ENCODE results near the gene PTPRM. TPM values are rescaled to one million over a fixed set of nuclear protein-coding genes. Genes with fewer than 3 reads are reported as not detected.

The PTPRM gene
- total RNA-seq, 4 donors from 2014 or later: 81.5 to 98.9 (median 86.8) TPM

- H3K4me3 ChIP-seq: no peak overlapping the region
- H3K27ac ChIP-seq: no peak overlapping the region
- ATAC-seq: no peak
- no peak for TF ChIP-seq POLR2A (IDR thresholded peaks at IDR 0.05)
- no peak for TF ChIP-seq POLR2AphosphoS5 (IDR thresholded peaks at IDR 0.05)
- no peaks in the 10 kb centered on the region for H3K9me3 ChIP-seq
- 100% methylated on average over 1 to 3 of the region's 5 CpGs for WGBS, 2 donors (ENCODE audit: low coverage in 1 of 2)
- H3K27me3 ChIP-seq: no peaks in the 10 kb centered on the region
- H3K36me3 ChIP-seq: no peaks in the 10 kb centered on the region
- peaks cover 0 to 14% (median 6%) of the 10 kb centered on the region in 3 donors for H3K4me1 ChIP-seq
Measured at GRCh38 chr18:8365006-8365405, 797.9 kb downstream of the PTPRM start.

- H3K27me3 ChIP-seq: no peaks in the 10 kb centered on the region
- H3K4me3 ChIP-seq: no peak overlapping the region
- WGBS, 2 donors (ENCODE audit: low coverage in 1 of 2): 97% methylated on average over 2 of the region's 2 CpGs; no CpG with 5 or more reads in 1 of the 2 donors
- no peak for TF ChIP-seq POLR2A (IDR thresholded peaks at IDR 0.05)
- TF ChIP-seq POLR2AphosphoS5 (IDR thresholded peaks at IDR 0.05): no peak
- TF ChIP-seq EP300 (IDR thresholded peaks at IDR 0.05): no peak
- no peak for TF ChIP-seq CTCF (IDR thresholded peaks at IDR 0.05)
- H3K36me3 ChIP-seq: no peaks in the 10 kb centered on the region
- H3K4me1 ChIP-seq: peaks cover 0 to 14% (median 6%) of the 10 kb centered on the region in 3 donors
- H3K9me3 ChIP-seq: no peaks in the 10 kb centered on the region
- ATAC-seq: no peak
- H3K27ac ChIP-seq: no peak overlapping the region
Measured at GRCh38 chr18:8365528-8365927, 798.4 kb downstream of the PTPRM start.

DNA sequence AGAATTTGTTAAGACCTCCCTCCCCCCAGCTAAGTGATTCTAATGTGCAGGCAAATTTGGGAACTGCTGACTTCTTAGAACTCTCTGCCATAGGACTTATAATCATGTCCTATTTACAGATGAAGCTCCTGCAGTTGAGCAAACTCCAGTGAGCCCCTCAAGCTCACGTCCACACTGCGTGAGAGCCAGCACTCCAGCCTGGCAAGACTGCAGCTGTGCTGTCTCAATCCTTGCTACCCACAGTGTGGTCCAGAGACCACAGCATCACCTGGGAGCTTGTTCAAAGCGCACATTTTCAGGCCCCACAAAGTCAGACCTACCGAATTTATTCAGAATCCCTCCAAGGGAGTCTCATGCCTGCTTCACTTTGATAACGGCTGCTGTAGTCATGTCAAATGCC is 799.0 kb downstream of the PTPRM start:
- TF ChIP-seq POLR2AphosphoS5 (IDR thresholded peaks at IDR 0.05) (no peak), POLR2A (IDR thresholded peaks at IDR 0.05) (no peak), CTCF (IDR thresholded peaks at IDR 0.05) (no peak), EP300 (IDR thresholded peaks at IDR 0.05) (no peak)
- Histone ChIP-seq H3K27me3 (no peaks in the 10 kb centered on the region), H3K4me3 (no peak overlapping the region), H3K4me1 (peaks cover 0 to 14% (median 6%) of the 10 kb centered on the region in 3 donors), H3K9me3 (no peaks in the 10 kb centered on the region), H3K36me3 (peaks cover 0 to under 1% of the 10 kb centered on the region in 2 donors), H3K27ac (no peak overlapping the region)
- WGBS, 2 donors (ENCODE audit: low coverage in 1 of 2): 80 to 100% methylated on average over 1 to 2 of the region's 5 CpGs
- no peak for ATAC-seq

DNA sequence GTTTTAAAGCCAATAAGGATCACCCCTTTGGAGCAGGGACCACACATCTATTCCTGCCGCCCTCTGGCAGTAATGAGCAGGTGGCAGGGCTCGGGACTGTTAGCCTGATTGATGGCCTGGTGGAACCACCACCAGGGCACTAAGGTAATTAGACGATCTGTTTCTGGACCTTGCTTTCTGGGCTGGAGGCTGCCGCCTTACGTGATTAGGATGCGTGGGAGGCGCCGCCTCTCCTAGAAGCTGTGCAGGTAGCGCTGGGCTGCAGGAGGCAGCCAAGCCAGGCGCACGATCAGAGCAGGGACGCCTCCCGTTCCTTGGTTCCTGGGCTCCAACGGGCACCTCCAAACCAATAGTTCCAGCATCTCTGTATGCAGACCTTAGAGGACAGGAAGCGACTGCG is 799.5 kb downstream of the PTPRM start:
- TF ChIP-seq POLR2AphosphoS5 (IDR thresholded peaks at IDR 0.05) (no peak), CTCF (IDR thresholded peaks at IDR 0.05) (no peak), EP300 (IDR thresholded peaks at IDR 0.05) (no peak), POLR2A (IDR thresholded peaks at IDR 0.05) (no peak)
- no peak for ATAC-seq
- H3K27ac ChIP-seq: no peak overlapping the region
- no peak overlapping the region for H3K4me3 ChIP-seq
- 66 to 72% methylated on average over 2 to 7 of the region's 16 CpGs for WGBS, 2 donors (ENCODE audit: low coverage in 1 of 2)
- peaks cover 0 to 14% (median 6%) of the 10 kb centered on the region in 3 donors for H3K4me1 ChIP-seq
- H3K27me3 ChIP-seq: no peaks in the 10 kb centered on the region
- peaks cover 0 to 6% of the 10 kb centered on the region in 2 donors for H3K36me3 ChIP-seq
- no peaks in the 10 kb centered on the region for H3K9me3 ChIP-seq

GRCh38 chr18:8367217-8367988 is 800.3 kb downstream of the PTPRM start:
- 12 to 15% methylated on average over 7 to 11 of the region's 47 CpGs for WGBS, 2 donors (ENCODE audit: low coverage in 1 of 2)
- no peaks in the 10 kb centered on the region for H3K27me3 ChIP-seq
- TF ChIP-seq CTCF (IDR thresholded peaks at IDR 0.05) (peak; percentile 10 to 68 (median 28)), EP300 (IDR thresholded peaks at IDR 0.05) (no peak)
- no peak overlapping the region for H3K27ac ChIP-seq
- peak overlapping the region in 1 of 2 donors; percentile 44 for H3K4me3 ChIP-seq
- H3K4me1 ChIP-seq: peaks cover 0 to 14% (median 6%) of the 10 kb centered on the region in 3 donors
- no peak for ATAC-seq
- H3K9me3 ChIP-seq: no peaks in the 10 kb centered on the region
- H3K36me3 ChIP-seq: peaks cover 0 to 7% of the 10 kb centered on the region in 2 donors

Measured in gastroesophageal sphincter (tissue), 4 donors.